B cell (primary cell): ENCODE measurements around the gene DHRS12.

Experiments used
- EZH2 ChIP-seq: IDR thresholded peaks from 2 replicates; pipeline ENCODE4 v1.6.1; 2012; ENCODE audit warnings: borderline replicate concordance, low read depth, mild to moderate bottlenecking, moderate library complexity, low read length; ENCODE audit not compliant: insufficient read depth, poor library complexity, severe bottlenecking
- TF ChIP-seq, protein P1 (sequence below): fragments of 200-600 bp; IDR thresholded peaks from one replicate; pipeline ENCODE4 v1.8.0; 2022; ENCODE audit warnings: antibody characterized with exemption, mild to moderate bottlenecking

DNA sequence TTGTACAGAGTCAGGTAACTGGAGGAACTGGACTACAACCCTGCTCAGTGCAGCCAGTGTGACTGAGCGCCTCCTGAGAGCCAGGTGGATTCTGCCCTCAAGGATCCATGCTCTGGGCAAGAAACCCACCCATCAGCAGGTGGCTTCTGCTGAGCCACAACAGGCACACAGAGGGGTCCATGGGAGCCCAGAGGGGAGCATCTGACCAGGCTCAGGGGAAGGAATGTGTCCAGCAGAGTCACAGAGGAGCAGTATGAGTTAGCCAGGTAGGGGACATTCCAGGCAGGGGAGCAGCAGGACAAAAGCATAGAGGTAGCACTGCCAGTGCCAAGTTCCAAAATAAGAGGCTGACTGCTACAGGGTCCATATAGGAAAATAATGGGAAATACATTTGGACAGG is 19.9 kb downstream of the DHRS12 start:
- TF ChIP-seq, protein P1, sequence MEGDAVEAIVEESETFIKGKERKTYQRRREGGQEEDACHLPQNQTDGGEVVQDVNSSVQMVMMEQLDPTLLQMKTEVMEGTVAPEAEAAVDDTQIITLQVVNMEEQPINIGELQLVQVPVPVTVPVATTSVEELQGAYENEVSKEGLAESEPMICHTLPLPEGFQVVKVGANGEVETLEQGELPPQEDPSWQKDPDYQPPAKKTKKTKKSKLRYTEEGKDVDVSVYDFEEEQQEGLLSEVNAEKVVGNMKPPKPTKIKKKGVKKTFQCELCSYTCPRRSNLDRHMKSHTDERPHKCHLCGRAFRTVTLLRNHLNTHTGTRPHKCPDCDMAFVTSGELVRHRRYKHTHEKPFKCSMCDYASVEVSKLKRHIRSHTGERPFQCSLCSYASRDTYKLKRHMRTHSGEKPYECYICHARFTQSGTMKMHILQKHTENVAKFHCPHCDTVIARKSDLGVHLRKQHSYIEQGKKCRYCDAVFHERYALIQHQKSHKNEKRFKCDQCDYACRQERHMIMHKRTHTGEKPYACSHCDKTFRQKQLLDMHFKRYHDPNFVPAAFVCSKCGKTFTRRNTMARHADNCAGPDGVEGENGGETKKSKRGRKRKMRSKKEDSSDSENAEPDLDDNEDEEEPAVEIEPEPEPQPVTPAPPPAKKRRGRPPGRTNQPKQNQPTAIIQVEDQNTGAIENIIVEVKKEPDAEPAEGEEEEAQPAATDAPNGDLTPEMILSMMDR, result no peak
- no peak for TF ChIP-seq EZH2
